Activated CD4-positive, alpha-beta memory T cell treated with anti-CD3 and anti-CD28 coated beads for 36 hours (primary cell): ENCODE measurements around the gene ZNF488. TPM values are rescaled to one million over a fixed set of nuclear protein-coding genes. Genes with fewer than 3 reads are reported as not detected.

Source experiments
- CTCF ChIA-PET: fragments of 350-600 bp; sonication (Branson Sonifier 250); formaldehyde crosslinking; loops from one replicate; lab custom pipeline; 2021; ENCODE audit warnings: antibody characterized with exemption, inconsistent platforms; lab: Charles Lee
- POLR2A ChIA-PET: fragments of 350-600 bp; sonication (Branson Sonifier 250); formaldehyde crosslinking; loops from one replicate; lab custom pipeline; 2021; ENCODE audit warnings: antibody characterized with exemption; lab: Charles Lee
- DNase-seq: peaks from one replicate; pipeline ENCODE4 v3.0.0-alpha.2; 2020
- H3K27ac Mint-ChIP-seq: one replicate; pipeline ENCODE4 v1.8.0; 2021; ENCODE audit warnings: mixed read lengths
- H3K27me3 Mint-ChIP-seq: one replicate; pipeline ENCODE4 v1.8.0; 2021; ENCODE audit warnings: mixed read lengths
- H3K36me3 Mint-ChIP-seq: one replicate; pipeline ENCODE4 v1.8.0; 2021; ENCODE audit warnings: mixed read lengths
- H3K4me1 Mint-ChIP-seq: one replicate; pipeline ENCODE4 v1.8.0; 2021; ENCODE audit warnings: low read depth, mixed read lengths
- H3K4me3 Mint-ChIP-seq: one replicate; pipeline ENCODE4 v1.8.0; 2021; ENCODE audit warnings: mild to moderate bottlenecking, mixed read lengths
- H3K9me3 Mint-ChIP-seq: one replicate; pipeline ENCODE4 v1.8.0; 2021; ENCODE audit warnings: mixed read lengths
- intact Hi-C: fragments of 100-400 bp; cut with micrococcal nuclease; formaldehyde crosslinking; loops from one replicate; pipeline ENCODE4 v1.15.1; 2023
- total RNA-seq, 2 experiments: library from RNA; stranded (reverse); gene quantifications; one replicate each; pipeline ENCODE4 v1.2.3, GENCODE V29; 2021

ZNF488 gene
- total RNA-seq, 2 experiments from 2014 or later: 0.27 to 0.38 TPM

GRCh38 chr10:47406870-47407691 is 23.0 kb upstream of the ZNF488 start:
- H3K27ac Mint-ChIP-seq: no peak overlapping the region
- DNase-seq: no peak
- H3K4me1 Mint-ChIP-seq: no peaks in the 10 kb centered on the region
- no peak overlapping the region for H3K4me3 Mint-ChIP-seq
- CTCF ChIA-PET: no interaction called here
- H3K9me3 Mint-ChIP-seq: no peaks in the 10 kb centered on the region
- intact Hi-C loops: no loop called here
- H3K36me3 Mint-ChIP-seq: no peaks in the 10 kb centered on the region
- POLR2A ChIA-PET: no interaction called here
- H3K27me3 Mint-ChIP-seq: peaks cover 2% of the 10 kb centered on the region

DNA sequence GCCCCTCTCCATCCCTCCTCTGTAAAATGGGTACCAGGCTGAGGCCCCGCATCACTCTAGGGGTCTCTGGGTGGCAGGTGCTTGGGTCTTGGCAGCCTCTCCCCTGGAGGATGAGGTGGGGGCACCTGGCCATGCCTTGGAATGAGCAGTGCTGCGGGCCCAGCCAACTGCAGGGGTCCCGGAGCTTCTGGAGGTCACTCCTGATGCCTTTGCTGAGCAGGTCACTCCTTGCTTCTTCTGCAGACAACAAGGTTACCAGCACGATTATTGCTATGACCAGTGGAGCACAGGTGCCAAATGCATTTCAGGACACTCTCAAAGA is 22.4 kb upstream of the ZNF488 start:
- no peak overlapping the region for H3K4me3 Mint-ChIP-seq
- H3K9me3 Mint-ChIP-seq: no peaks in the 10 kb centered on the region
- H3K27ac Mint-ChIP-seq: no peak overlapping the region
- intact Hi-C loops: no loop called here
- ChIA-PET CTCF (no interaction called here), POLR2A (no interaction called here)
- H3K36me3 Mint-ChIP-seq: no peaks in the 10 kb centered on the region
- no peaks in the 10 kb centered on the region for H3K4me1 Mint-ChIP-seq
- H3K27me3 Mint-ChIP-seq: peaks cover 2% of the 10 kb centered on the region
- DNase-seq: no peak

GRCh38 chr10:47405857-47406547 is 21.9 kb upstream of the ZNF488 start:
- Mint-ChIP-seq H3K27me3 (peaks cover 2% of the 10 kb centered on the region), H3K4me3 (no peak overlapping the region), H3K36me3 (no peaks in the 10 kb centered on the region), H3K9me3 (no peaks in the 10 kb centered on the region), H3K4me1 (no peaks in the 10 kb centered on the region), H3K27ac (no peak overlapping the region)
- intact Hi-C loops: no loop called here
- POLR2A ChIA-PET: no interaction called here
- no peak for DNase-seq
- CTCF ChIA-PET: interaction anchor here (0.9 to 1.2 kb wide), 2 partner anchors 65 to 358 kb away, joined by 4 read pairs; no protein-coding TSS in a partner anchor

- CTCF ChIA-PET: interaction anchor here (0.9 to 1.2 kb wide), 2 partner anchors 64 to 357 kb away, joined by 4 read pairs; no protein-coding TSS in a partner anchor
- intact Hi-C loops: no loop called here
- no peak for DNase-seq
- H3K27me3 Mint-ChIP-seq: peaks cover 2% of the 10 kb centered on the region
- no peak overlapping the region for H3K27ac Mint-ChIP-seq
- H3K36me3 Mint-ChIP-seq: no peaks in the 10 kb centered on the region
- POLR2A ChIA-PET: no interaction called here
- H3K4me3 Mint-ChIP-seq: no peak overlapping the region
- no peaks in the 10 kb centered on the region for H3K4me1 Mint-ChIP-seq
- no peaks in the 10 kb centered on the region for H3K9me3 Mint-ChIP-seq
These were observed 20.8 kb upstream of the ZNF488 start for GRCh38 chr10:47404937-47405336.

GRCh38 chr10:47404446-47404845 is 20.4 kb upstream of the ZNF488 start:
- no peaks in the 10 kb centered on the region for H3K9me3 Mint-ChIP-seq
- no peaks in the 10 kb centered on the region for H3K4me1 Mint-ChIP-seq
- no peak overlapping the region for H3K4me3 Mint-ChIP-seq
- no peak for DNase-seq
- intact Hi-C loops: no loop called here
- CTCF ChIA-PET: no interaction called here
- peaks cover 4% of the 10 kb centered on the region for H3K27me3 Mint-ChIP-seq
- POLR2A ChIA-PET: no interaction called here
- no peaks in the 10 kb centered on the region for H3K36me3 Mint-ChIP-seq
- no peak overlapping the region for H3K27ac Mint-ChIP-seq

GRCh38 chr10:47403446-47404318 is 19.6 kb upstream of the ZNF488 start:
- DNase-seq: no peak
- H3K9me3 Mint-ChIP-seq: no peaks in the 10 kb centered on the region
- no peaks in the 10 kb centered on the region for H3K36me3 Mint-ChIP-seq
- intact Hi-C loops: no loop called here
- ChIA-PET POLR2A (no interaction called here), CTCF (interaction anchor here (0.7 kb wide), 1 partner anchor 42 kb away, joined by 4 read pairs; no protein-coding TSS in a partner anchor)
- no peaks in the 10 kb centered on the region for H3K4me1 Mint-ChIP-seq
- H3K27me3 Mint-ChIP-seq: peaks cover 10% of the 10 kb centered on the region
- no peak overlapping the region for H3K27ac Mint-ChIP-seq
- no peak overlapping the region for H3K4me3 Mint-ChIP-seq

- Mint-ChIP-seq H3K9me3 (no peaks in the 10 kb centered on the region), H3K27ac (no peak overlapping the region), H3K36me3 (no peaks in the 10 kb centered on the region), H3K4me3 (no peak overlapping the region), H3K4me1 (no peaks in the 10 kb centered on the region), H3K27me3 (peaks cover 14% of the 10 kb centered on the region)
- ChIA-PET POLR2A (no interaction called here), CTCF (no interaction called here)
- intact Hi-C loops: no loop called here
- no peak for DNase-seq
These were observed 18.7 kb upstream of the ZNF488 start for GRCh38 chr10:47402641-47403301.

DNA sequence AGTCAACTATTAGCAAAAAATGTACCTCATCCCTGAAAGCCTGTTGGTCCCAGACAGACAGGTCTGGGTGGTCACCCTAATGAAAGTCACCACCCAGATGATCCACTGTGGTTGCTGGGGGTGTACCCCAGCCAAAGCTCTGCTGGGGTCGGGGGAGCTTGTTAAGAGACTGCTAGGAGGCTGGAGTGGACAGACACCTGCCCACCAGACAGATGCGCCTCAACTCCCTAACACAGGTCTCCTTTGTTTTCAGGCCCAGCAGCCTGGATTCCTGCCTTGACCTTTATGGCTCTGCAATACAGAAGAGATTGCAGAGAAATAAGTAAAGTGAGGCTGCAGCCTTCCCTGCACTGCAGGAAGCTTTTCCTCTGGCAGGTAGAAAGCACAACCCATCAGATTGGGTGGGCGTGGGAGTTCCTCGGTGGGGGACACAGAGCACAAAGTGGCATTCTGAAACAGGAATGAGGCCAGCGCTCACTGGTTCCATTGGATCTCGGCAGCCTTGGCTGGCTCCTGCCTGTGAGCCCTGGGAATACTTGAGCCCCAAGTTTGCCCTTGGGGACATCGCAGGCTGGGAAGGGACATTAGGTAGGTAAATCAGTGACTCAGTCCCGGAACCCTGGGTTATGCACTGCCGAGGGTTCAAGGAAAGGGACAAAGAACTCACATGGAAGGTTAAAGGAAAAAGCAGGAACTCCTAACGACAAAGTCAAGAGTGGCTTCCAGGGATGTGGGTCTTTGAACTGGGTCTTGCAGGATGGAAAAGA is 18.0 kb upstream of the ZNF488 start:
- no peaks in the 10 kb centered on the region for H3K4me1 Mint-ChIP-seq
- H3K9me3 Mint-ChIP-seq: no peaks in the 10 kb centered on the region
- H3K27ac Mint-ChIP-seq: no peak overlapping the region
- H3K4me3 Mint-ChIP-seq: no peak overlapping the region
- H3K36me3 Mint-ChIP-seq: no peaks in the 10 kb centered on the region
- DNase-seq: no peak
- intact Hi-C loops: no loop called here
- H3K27me3 Mint-ChIP-seq: peaks cover 14% of the 10 kb centered on the region
- POLR2A ChIA-PET: no interaction called here
- CTCF ChIA-PET: no interaction called here

DNA sequence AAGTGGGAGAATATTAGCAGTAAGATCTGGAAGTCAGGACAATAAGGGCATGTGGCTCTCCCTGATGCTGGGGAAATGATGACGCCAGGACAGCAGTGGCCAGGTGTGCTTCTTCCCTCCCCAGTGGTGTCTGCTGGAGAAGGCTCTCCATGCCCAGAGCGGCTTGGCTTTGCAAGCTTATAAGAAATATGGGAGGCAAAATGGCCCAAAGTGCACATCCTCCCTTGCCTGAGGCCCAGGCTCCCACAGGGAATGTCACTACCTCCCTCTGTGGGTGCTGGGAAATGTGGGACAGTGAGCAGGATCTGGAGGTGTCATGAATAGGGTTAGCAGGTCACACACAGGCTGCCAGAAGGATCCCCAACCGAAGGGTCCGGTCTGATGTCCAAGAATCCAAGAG is 17.1 kb upstream of the ZNF488 start:
- Mint-ChIP-seq H3K27ac (no peak overlapping the region), H3K36me3 (no peaks in the 10 kb centered on the region), H3K9me3 (no peaks in the 10 kb centered on the region), H3K27me3 (peaks cover 22% of the 10 kb centered on the region), H3K4me3 (no peak overlapping the region), H3K4me1 (no peaks in the 10 kb centered on the region)
- POLR2A ChIA-PET: no interaction called here
- intact Hi-C loops: no loop called here
- CTCF ChIA-PET: no interaction called here
- DNase-seq: no peak

GRCh38 chr10:47400786-47401185 is 16.7 kb upstream of the ZNF488 start:
- CTCF ChIA-PET: no interaction called here
- Mint-ChIP-seq H3K27ac (no peak overlapping the region), H3K9me3 (no peaks in the 10 kb centered on the region)

GRCh38 chr10:47400251-47400650 is 16.2 kb upstream of the ZNF488 start:
- Mint-ChIP-seq H3K27ac (no peak overlapping the region), H3K27me3 (peaks cover 25% of the 10 kb centered on the region), H3K4me3 (no peak overlapping the region), H3K9me3 (no peaks in the 10 kb centered on the region), H3K4me1 (no peaks in the 10 kb centered on the region), H3K36me3 (no peaks in the 10 kb centered on the region)
- intact Hi-C loops: no loop called here
- no peak for DNase-seq
- POLR2A ChIA-PET: no interaction called here
- CTCF ChIA-PET: no interaction called here

More at GRCh38 chr10:47400786-47401185, 16.7 kb upstream of the ZNF488 start:
- Mint-ChIP-seq H3K36me3 (no peaks in the 10 kb centered on the region), H3K27me3 (peaks cover 22% of the 10 kb centered on the region), H3K4me3 (no peak overlapping the region), H3K4me1 (no peaks in the 10 kb centered on the region)
- intact Hi-C loops: no loop called here
- DNase-seq: no peak
- POLR2A ChIA-PET: no interaction called here
